GM19397 (cell line): ENCODE measurements around the gene GHDC.
"Not testable (repeated sequence)": the region's sequence is repeated elsewhere in the genome, so short reads cannot be mapped to it uniquely, and the experiment has no call there.

Experiments
- ATAC-seq: cut with Tn5 transposase; IDR thresholded peaks from one replicate; pipeline ENCODE4 v1.9.1; 2021; ENCODE audit warnings: mild to moderate bottlenecking, moderate library complexity; ENCODE audit not compliant: unreplicated experiment

The GHDC gene

DNA sequence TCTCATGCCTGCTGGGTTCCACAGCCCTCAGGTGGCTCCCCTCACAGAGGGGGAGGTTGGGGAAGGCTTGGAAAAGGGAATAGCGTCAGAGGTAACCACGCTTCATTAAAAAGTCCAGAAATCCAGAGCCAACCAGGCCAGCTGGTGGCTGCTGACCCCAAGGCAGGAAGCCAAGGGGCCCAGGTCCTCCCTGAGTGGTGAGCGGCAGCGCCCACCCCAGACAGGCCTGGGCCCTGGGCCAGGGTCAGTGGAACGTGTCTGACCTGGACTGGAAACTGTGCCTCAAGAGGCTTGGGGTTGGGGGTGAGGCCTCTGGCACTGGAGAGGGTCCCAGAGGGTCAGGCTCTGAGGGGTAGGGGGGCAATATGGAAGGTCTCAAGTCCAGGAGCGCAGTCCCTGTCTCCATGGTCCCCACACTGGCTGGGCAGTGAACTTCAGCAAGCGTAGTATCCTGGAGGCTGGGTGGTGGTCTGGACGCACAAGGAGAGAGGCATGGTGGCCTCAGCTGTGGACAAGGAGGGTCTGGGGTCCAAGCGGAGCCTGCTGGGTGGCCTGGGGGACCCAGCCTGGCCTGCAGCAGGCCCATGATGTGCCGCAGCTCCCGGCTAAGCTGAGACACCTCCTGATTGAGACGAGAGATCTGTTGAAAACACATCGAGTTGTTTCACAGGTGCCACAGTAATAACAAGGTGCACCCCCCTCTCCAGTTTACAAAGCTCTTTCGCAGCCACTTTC, 34.3 kb downstream of the GHDC start:
- ATAC-seq: no peak

DNA sequence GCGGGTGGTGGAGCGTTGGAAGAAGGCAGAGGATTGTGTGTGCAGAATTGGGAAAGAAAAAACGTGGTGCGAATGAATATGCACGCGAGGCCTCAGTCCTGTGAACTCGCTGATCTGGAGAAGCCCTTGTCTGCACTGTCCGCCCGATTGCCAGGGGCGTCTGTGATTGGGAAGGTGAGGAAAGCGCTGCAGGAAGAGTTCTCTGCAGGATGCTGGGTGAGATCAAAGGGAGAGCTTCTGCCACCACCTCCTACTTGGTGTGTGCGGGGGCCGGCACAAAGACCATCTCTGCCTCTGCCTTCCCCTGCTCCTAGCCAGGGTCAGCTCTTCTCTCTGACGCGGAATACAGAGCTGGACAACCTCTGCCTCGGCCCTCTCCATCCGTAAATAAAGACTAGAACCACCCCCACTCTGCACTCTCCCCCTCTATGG, 38.7 kb downstream of the GHDC start:
- ATAC-seq: no peak

DNA sequence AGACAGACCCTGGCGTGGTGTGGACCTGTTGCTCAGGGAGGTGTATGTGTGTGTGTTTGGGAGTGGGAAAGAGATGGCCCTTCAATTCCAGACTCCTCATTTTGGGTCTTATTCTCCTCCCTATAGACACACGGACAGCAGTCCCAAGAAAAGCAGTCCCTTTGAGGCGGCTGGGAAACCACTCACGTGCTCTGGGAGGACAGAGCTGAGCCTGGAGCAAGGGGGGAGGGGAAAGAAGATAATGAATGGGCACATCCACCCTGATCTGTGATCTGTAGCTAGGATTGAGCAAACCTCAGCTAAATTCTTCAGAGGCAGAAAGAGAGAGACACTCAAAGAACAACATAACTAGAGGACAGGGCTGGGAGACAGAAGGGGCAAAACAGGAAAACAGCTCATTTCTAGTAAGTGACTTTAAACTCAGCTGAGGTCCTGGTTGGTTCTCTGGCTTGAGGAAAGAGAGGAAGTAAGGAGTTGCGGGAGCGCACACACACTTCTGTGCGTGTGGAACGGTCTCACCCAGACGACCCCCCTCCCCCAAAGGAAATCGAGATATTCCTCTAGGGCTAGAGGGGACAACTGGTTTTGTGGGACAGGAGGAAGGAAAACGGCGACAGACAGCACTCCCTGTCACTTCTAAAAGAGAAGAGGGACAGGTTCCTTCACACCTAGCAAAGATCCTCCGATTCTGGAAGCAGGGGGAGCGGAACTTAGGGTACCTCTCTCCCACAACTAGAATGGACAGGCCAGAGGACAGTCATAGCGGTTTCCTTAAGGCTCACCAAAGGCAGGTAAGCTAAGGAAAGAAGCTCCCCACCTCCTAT, 40.2 kb downstream of the GHDC start:
- ATAC-seq: no peak

DNA sequence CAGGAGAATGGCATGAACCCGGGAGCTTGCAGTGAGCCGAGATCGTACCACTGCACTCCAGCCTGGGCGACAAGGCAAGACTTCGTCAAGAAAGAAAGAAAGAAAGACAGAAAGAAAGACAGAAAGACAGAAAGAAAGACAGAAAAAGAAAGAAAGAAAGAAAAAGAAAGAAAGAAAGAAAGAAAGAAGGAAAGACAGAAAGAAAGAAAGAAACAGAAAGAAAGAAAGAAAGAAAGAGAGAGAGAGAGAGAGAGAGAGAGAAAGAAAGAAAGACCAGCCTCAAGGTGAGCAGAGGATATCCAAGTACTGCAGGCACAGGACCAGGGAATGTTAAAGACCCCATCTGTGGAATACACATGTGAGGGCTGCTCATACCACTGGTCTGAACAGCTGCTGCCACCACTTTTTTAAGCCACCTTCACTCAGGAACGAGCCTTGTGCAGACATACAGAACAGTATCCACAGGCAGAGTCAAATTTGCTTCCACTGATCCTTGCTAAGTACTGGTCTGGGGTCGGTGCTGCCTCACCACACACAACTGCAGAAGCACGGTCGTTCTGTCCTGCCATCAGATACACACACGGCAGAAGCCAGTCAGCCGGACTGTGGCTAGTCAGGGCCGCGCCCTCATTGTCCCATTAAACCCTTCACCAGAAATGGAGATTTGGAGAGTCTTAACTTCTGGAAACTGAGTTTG, 47.2 kb downstream of the GHDC start:
- ATAC-seq: no peak

DNA sequence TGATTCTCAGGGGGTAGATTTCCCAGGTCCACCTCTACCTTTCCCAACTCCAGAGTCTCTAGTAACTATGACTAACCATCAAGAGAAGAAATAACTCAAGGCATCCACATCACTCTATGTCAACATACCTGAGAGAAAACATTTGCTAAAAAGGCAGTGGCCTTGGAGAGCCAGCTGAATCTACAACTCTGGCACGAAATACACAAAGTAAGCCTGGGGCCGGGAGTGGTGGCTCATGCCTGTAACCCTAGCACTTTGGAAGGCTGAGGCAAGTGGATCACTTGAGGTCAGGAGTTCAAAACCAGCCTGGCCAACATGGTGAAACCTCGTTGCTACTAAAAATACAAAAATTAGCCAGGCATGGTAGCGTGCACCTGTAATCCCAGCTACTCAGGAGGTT, 51.2 kb downstream of the GHDC start:
- not testable (repeated sequence) for ATAC-seq

DNA sequence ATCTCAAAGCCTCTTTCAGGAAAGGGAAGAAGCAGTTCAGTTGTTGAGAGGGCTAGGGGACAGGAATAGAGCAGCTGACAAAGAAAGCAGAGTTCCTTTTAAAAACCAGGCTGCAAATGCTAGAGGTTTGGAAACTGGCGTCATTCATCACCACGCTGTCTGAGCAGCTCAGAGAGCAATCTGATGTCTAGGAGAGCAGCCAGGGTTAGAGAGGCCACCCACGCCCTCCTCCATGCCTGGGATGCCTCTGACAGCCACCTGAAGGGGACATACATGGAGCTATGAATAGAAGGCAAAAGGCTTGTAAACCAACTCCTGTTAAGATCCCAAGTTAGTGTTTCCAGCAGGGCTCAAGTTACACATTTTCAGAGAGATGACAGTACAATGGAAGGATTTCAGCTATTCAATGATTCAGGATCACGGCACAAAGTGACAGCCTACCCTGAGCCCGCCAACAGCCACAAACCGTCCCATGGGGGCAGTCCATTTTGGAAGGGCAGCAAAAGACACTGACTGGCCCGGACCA, 51.9 kb downstream of the GHDC start:
- ATAC-seq: no peak

DNA sequence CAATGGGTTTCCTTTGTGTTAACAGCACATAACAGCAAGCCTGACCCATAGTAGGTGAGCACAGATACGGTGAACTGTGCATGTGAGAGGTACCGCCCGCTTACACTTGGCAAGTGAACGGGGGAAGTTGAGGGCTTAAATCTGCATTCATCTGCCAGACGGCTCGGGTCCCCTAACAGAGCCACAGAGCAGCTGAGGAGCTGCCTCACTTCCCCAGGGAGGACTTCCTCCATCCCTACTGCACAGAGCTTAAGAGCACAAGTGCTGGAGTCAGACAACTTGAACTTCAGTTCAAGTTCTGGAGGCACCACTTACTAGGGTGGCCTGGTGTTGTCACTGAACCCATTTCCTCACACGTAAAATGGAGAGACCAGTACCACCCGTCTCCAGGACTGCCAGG, 52.9 kb downstream of the GHDC start:
- ATAC-seq: no peak

DNA sequence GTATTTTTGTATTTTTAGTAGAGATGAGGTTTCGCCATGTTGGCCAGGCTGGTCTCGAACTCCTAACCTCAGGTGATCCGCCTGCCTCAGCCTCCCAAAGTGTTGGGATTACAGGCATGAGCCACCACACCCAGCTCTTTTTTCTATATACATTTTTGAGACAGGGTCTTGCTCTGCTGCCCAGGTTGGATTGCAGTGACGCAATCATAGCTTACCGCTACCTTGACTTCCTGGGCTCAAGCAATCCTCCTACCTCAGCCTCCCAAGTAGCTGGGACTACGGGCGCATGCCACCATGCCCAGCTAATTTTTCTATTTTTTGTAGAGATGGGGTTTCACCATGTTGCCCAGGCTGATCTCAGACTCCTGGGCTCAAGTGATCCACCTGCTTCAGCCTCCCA, 53.6 kb downstream of the GHDC start:
- ATAC-seq: not testable (repeated sequence)
